Right cardiac atrium (tissue), 5 donors: Measurements from ENCODE around the gene KRTAP4-2. TPM values are rescaled to one million over a fixed set of nuclear protein-coding genes. Genes with fewer than 3 reads are reported as not detected.
"Not testable (repeated sequence)": the region's sequence is repeated elsewhere in the genome, so short reads cannot be mapped to it uniquely, and the experiment has no call there.

Experiments
- ATAC-seq, 2 donors: fragments of 200-7000 bp; cut with Tn5 transposase; one replicate each; pipeline versions ENCODE4 v1.8.0 to v1.9.1; 2020; ENCODE audit warnings: moderate library complexity in 2 of 2, mild to moderate bottlenecking in 1 of 2
- DNase-seq, 3 donors: peaks; one replicate each; pipeline ENCODE4 v3.0.0-alpha.2; 2020
- H3K27ac ChIP-seq: one replicate; pipeline ENCODE4 v1.5.1; 2013; ENCODE audit warnings: mild to moderate bottlenecking, low read length, control low read depth, moderate library complexity
- H3K27me3 ChIP-seq: one replicate; pipeline ENCODE4 v1.6.1; 2013; ENCODE audit not compliant: control insufficient read depth, insufficient read depth
- H3K4me1 ChIP-seq: one replicate; pipeline ENCODE4 v1.6.1; 2013; ENCODE audit warnings: low read length; ENCODE audit not compliant: control insufficient read depth, insufficient read depth
- H3K4me3 ChIP-seq: one replicate; pipeline ENCODE4 v1.5.1; 2013; ENCODE audit warnings: low read length, control low read depth
- H3K9me3 ChIP-seq: one replicate; pipeline ENCODE4 v1.6.1; 2013; ENCODE audit warnings: low read length; ENCODE audit not compliant: control insufficient read depth
- WGBS: extraction: QIAGEN DNeasy Blood & Tissue Kit; methylation state at CpG from one replicate; pipeline ENCODE4 v1.1.7; 2013; 5-methylcytosine and 5-hydroxymethylcytosine counted together
- intact Hi-C, 4 donors: fragments of 100-400 bp; cut with DNase I; formaldehyde crosslinking; loops; one replicate each; pipeline versions ENCODE4 v1.11.0 to v1.14.0; 2022 to 2023
- long read RNA-seq, 4 donors: library from polyadenylated mRNA; unstranded; transcript quantifications; one replicate each; pipeline ENCODE4 v2.0.0, GENCODE V29; 2020 to 2021
- polyA plus RNA-seq: library from polyadenylated mRNA; stranded (reverse); fragments of 200-250 nt; gene quantifications from one replicate; pipeline ENCODE4 v1.2.3, GENCODE V29; 2013
- total RNA-seq, 4 donors: library from RNA; stranded (reverse); fragmentation: NEBNext Ultra II Directional; extraction: Animal tissue kit (Norgen Biotek cat#: 25700); gene quantifications; one replicate each; pipeline ENCODE4 v1.2.1, GENCODE V29; 2021
- donor health status: healthy with polysubstance abuse.
- donor health status: DM: no; HTN: yes; CAD: no.
- donor health status: DM: no; HTN: no; CAD: no.
- donor health status: DM: no; HTN: yes; CAD: no; lungs with severe emphysema.
- donor health status: DM: yes; HTN: yes; CAD: no.

KRTAP4-2 gene
- total RNA-seq (not detected), polyA plus RNA-seq (not detected)
- long read RNA-seq, donor 1, result 0 reads
- long read RNA-seq, donor 2, result 0 reads
- long read RNA-seq, donor 3, result 0 reads
- long read RNA-seq, donor 4, result 0 reads

DNA sequence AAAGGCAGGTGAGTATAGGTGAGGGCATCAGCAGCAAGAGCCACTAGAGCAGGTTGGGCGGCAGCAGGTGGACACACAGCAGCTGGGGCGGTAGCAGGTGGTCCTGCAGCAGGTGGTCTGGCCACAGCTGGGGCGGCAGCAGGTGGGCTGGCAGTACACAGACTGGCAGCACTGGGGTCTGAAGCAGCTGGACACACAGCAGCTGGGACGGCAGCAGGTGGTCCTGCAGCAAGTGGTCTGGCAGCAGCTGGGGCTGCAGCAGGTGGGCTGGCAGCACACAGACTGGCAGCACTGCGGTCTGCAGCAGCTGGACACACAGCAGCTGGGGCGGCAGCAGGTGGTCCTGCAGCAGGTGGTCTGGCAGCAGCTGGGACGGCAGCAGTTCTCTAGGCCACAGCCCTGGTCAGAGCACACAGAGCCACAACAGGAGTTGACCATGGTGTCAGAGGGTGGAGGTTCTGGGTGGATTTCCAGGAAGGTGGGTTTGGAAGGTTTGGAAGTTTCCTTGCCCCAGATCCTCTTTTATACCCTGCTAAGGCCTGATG, at the start of gene KRTAP4-2:
Gene KRTAP4-2, minus strand, starts transcription at position 495 of the 545 bp plus-strand sequence. Its CDS starts 57 bp downstream, at position 438.
- Histone ChIP-seq H3K4me3 (no peak within 1 kb of the TSS), H3K9me3 (no peaks in the 10 kb centered on the region), H3K27ac (no peak within 1 kb of the TSS), H3K27me3 (no peaks in the 10 kb centered on the region), H3K4me1 (no peaks in the 10 kb centered on the region)
- DNase-seq, result peak in 1 of 3 donors; percentile 37
- no peak for ATAC-seq
- intact Hi-C loops, result no loop called here
- WGBS, result 81% methylated on average over 7 of the region's 7 CpGs

DNA sequence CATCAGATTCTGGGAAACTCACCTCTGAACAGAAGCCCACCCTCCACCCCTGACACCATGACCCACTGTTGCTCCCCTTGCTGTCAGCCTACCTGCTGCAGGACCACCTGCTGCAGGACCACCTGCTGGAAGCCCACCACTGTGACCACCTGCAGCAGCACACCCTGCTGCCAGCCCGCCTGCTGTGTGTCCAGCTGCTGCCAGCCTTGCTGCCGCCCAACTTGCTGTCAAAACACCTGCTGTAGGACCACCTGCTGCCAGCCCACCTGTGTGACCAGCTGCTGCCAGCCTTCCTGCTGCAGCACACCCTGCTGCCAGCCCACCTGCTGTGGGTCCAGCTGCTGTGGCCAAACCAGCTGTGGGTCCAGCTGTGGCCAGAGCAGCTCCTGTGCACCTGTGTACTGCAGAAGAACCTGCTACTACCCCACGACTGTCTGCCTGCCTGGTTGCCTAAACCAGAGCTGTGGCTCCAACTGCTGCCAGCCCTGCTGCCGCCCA, 48.6 kb upstream of the KRTAP4-2 start, which contains the start of gene KRTAP9-2:
Gene KRTAP9-2, plus strand, starts transcription at position 51 of the 498 bp plus-strand sequence. Its CDS starts 7 bp downstream, at position 58.
- H3K27me3 ChIP-seq, intact Hi-C loops, H3K27ac ChIP-seq, DNase-seq, H3K4me1 ChIP-seq, H3K4me3 ChIP-seq, H3K9me3 ChIP-seq, ATAC-seq: not testable (repeated sequence)
- WGBS, result 49% methylated on average over 3 of the region's 4 CpGs

DNA sequence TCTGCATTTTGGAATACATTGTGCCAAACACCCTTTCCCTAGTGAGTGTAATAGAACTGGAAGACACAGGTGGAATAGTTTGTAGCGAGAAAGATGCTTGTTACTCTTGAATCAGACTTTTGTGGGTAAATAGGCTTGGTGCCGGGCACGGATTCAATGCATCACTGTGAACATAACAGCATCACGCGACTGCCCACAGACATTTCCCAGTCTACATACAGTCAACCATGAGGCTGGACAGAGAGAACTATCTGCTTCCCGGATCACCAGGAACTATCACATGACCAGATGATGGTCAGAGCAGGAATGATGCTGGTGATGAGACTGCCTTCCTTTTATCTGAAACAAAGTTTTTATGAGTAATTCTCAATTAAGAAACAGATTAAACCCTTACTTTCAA, 48.0 kb upstream of the KRTAP4-2 start:
- DNase-seq (no peak), ATAC-seq (no peak)
- no peaks in the 10 kb centered on the region for H3K9me3 ChIP-seq
- intact Hi-C loops, result no loop called here
- no peaks in the 10 kb centered on the region for H3K4me1 ChIP-seq
- no peak overlapping the region for H3K27ac ChIP-seq
- 91% methylated on average over 6 of the region's 6 CpGs for WGBS
- no peaks in the 10 kb centered on the region for H3K27me3 ChIP-seq
- no peak overlapping the region for H3K4me3 ChIP-seq

DNA sequence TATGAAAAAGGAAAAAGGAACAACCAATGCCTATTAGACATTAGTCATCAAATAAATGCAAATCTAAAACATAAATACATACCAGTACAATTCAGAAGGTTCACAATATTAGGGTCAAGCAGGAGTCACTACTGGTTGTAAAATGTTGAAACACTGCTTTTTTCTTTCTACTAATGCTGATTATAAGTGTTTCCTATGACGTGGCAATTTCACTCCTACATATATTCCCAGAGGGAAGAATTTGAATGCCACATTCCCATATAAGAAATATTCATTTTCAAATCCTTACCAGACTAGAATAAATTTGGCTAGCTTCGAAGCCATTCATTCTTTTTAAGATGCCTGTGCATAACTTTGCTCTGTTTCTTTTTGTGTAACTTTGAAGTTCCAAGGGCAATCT, 45.8 kb upstream of the KRTAP4-2 start:
- no peak for ATAC-seq
- intact Hi-C loops, result no loop called here

GRCh38 chr17:41215681-41216080, 37.7 kb upstream of the KRTAP4-2 start:
- H3K27ac ChIP-seq, result no peak overlapping the region
- no peak for DNase-seq
- ATAC-seq, result no peak
- no peaks in the 10 kb centered on the region for H3K27me3 ChIP-seq
- no peaks in the 10 kb centered on the region for H3K4me1 ChIP-seq
- no peak overlapping the region for H3K4me3 ChIP-seq
- H3K9me3 ChIP-seq, result no peaks in the 10 kb centered on the region
- intact Hi-C loops, result no loop called here
- WGBS, result 66% methylated on average over 1 of the region's 1 CpG

More for the DNA sequence above, 45.8 kb upstream of the KRTAP4-2 start:
- Histone ChIP-seq H3K4me1 (no peaks in the 10 kb centered on the region), H3K27me3 (no peaks in the 10 kb centered on the region), H3K27ac (no peak overlapping the region), H3K4me3 (no peak overlapping the region), H3K9me3 (no peaks in the 10 kb centered on the region)
- no peak for DNase-seq
- 63% methylated on average over 2 of the region's 2 CpGs for WGBS

DNA sequence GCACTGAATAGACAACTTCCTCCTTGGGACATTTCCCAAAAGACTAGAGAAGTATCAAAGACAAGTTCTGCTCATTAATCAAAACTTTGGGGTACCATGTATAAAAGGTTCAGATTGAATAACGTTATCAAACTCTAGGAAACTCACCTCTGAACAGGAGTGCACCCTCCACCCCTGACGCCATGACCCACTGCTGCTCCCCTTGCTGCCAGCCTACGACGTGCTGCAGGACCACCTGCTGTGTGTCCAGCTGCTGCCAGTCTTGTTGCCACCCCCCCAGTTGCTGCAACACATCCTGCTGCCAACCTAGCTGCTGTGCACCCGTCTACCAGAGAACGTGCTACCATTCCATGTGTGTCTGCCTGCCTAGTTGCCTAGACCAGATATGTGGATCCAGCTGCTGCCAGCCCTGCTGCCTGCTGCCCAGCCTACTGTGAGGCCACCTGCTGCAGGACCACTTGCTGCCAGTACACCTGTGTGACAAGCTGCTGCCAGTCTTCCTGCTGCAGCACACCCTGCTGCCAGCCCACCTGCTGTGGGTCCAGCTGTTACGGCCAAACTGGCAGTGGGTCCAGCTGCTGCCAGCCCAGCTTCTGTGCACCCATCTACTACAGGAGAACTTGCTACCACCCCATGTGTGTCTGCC, 34.6 kb upstream of the KRTAP4-2 start:
- Histone ChIP-seq H3K27me3 (peaks cover 2% of the 10 kb centered on the region), H3K4me3 (no peak overlapping the region), H3K4me1 (no peaks in the 10 kb centered on the region), H3K27ac (no peak overlapping the region), H3K9me3 (no peaks in the 10 kb centered on the region)
- no peak for ATAC-seq
- peak in 1 of 3 donors; percentile 42 for DNase-seq
- intact Hi-C loops, result no loop called here
- WGBS, result 71% methylated on average over 7 of the region's 7 CpGs

DNA sequence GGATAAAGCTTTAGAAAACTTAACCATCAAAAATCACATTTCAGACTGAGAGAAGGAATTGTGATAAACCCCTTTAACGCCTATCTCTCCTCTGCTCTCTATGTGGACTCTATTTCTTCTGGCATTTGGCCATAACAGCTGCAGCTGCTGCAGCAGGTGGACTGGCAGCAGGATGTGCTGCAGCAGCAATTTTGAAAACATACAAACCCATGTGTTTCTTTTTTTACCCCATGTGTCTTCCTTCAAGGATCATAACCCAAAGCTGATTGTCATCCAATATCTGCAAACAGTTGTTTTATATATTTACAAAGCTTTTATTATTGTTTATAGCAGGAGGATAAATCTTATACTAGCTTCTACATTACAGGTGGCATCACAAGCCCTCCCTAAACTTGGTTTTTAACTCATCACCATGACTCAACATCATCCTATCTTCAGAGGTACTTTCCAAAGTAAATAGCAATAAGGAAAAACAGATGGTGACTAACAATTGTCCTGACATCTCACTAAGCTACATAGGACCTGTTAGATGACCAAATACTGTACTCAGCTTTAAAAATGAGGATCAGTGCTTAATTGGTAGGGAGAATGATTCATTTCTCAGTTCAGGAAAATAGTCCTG, 33.9 kb upstream of the KRTAP4-2 start:
- Histone ChIP-seq H3K9me3 (no peaks in the 10 kb centered on the region), H3K4me3 (no peak overlapping the region), H3K27ac (no peak overlapping the region), H3K4me1 (no peaks in the 10 kb centered on the region), H3K27me3 (peaks cover 2% of the 10 kb centered on the region)
- intact Hi-C loops, result no loop called here
- DNase-seq (no peak), ATAC-seq (no peak)
- WGBS, result 40% methylated on average over 1 of the region's 1 CpG

- no peaks in the 10 kb centered on the region for H3K27me3 ChIP-seq
- H3K4me3 ChIP-seq, result no peak overlapping the region
- ATAC-seq (no peak), DNase-seq (no peak)
- no peak overlapping the region for H3K27ac ChIP-seq
- intact Hi-C loops, result no loop called here
- H3K4me1 ChIP-seq, result no peaks in the 10 kb centered on the region
- H3K9me3 ChIP-seq, result no peaks in the 10 kb centered on the region
- WGBS, result 71% methylated on average over 5 of the region's 5 CpGs
Observed at GRCh38 chr17:41199421-41200078, 21.5 kb upstream of the KRTAP4-2 start.

GRCh38 chr17:41196068-41196467, 18.0 kb upstream of the KRTAP4-2 start:
- WGBS, result 39% methylated on average over 1 of the region's 1 CpG
- Histone ChIP-seq H3K27ac (no peak overlapping the region), H3K27me3 (no peaks in the 10 kb centered on the region), H3K4me3 (no peak overlapping the region), H3K4me1 (no peaks in the 10 kb centered on the region), H3K9me3 (no peaks in the 10 kb centered on the region)
- intact Hi-C loops, result no loop called here
- ATAC-seq, result no peak
- DNase-seq, result no peak

- no peak overlapping the region for H3K27ac ChIP-seq
- H3K27me3 ChIP-seq, result peaks cover 2% of the 10 kb centered on the region
- ATAC-seq (no peak), DNase-seq (no peak)
- H3K4me3 ChIP-seq, result no peak overlapping the region
- no peaks in the 10 kb centered on the region for H3K4me1 ChIP-seq
- 86% methylated on average over 3 of the region's 3 CpGs for WGBS
- intact Hi-C loops, result no loop called here
- no peaks in the 10 kb centered on the region for H3K9me3 ChIP-seq
Observed at GRCh38 chr17:41190328-41190727, 12.3 kb upstream of the KRTAP4-2 start.
